Hypothalamus (tissue), 51 donors: ENCODE data around the gene CRACDL.
"Not testable (repeated sequence)": the region's sequence is repeated elsewhere in the genome, so short reads cannot be mapped to it uniquely, and the experiment has no call there.

Source experiments
- DNase-seq, 51 donors: peaks; one replicate each; lab custom pipeline; 2025; lab: John Stamatoyannopoulos, UW

Gene CRACDL

GRCh38 chr2:98763209-98763951, 172.6 kb downstream of the CRACDL start:
- DNase-seq = no peak

GRCh38 chr2:98761909-98762308, 174.1 kb downstream of the CRACDL start:
- no peak for DNase-seq

DNA sequence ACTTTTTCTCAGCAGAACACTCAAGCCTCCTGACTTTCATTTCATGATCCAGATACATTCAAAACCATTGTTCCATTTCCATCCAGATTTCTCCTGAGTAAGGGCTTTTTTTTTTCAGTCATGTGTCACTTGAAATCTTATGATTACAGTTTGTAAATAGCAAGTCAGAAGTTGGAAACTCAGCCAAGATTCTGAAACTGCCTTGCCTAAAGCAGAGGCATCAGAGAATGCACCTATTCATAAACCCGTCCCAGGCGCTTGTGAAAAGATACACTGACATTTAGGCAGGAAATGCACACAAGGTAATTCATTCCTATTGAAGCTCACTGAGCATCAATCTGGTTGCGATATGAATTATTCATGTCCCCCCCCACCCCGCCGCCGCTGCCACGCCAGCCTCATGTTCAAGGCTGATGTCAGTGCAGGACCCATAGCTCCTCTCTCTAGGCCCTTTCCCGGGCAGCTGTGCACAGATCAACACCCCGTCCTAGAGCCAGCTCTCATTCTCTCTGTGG, 174.7 kb downstream of the CRACDL start:
- peak in 7 of 51 donors; percentile 23 to 52 (median 37) for DNase-seq

- DNase-seq = no peak
Measured at GRCh38 chr2:98759827-98760625, 176.0 kb downstream of the CRACDL start.

DNA sequence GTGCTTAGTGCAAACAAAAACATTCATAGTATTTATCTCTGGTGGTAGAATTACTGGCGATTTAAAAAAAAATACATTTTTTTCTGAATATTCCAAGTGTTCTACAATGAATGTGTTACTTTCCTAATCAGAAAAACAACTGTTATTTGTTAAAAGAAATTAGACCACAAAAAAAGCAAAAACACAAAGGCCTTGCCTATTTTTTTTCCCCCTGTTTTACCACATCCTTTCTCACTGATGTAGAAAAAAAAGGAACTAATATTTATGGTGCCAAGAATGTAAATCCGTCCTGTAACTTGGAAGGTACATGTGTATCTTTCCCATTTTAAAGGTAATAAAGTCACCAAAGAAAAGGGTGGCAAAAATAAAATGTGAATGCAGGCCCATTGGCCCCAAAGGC, 176.7 kb downstream of the CRACDL start:
- DNase-seq = no peak

- peak in 20 of 51 donors; percentile 15 to 53 (median 32) for DNase-seq
Measured at GRCh38 chr2:98757904-98758421, 178.1 kb downstream of the CRACDL start.

DNA sequence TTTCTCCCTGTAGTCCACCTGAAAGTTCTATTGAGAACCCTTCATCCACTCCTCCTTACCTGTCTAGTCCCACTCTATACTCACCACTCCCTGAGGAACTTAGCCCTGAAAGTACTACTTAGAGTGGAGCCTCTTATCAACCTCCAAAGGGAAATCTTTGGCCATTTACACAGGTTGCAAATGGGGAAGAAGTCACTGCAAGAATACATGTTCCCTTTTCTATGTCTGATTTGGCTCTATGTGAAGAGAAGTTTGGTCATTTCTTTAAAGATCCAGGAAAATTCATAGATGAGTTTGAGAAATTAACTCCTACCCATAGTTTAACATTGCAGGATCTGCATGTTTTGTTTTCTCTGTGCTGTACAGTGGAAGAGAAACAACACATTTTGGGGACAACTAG, 182.2 kb downstream of the CRACDL start:
- DNase-seq = no peak

DNA sequence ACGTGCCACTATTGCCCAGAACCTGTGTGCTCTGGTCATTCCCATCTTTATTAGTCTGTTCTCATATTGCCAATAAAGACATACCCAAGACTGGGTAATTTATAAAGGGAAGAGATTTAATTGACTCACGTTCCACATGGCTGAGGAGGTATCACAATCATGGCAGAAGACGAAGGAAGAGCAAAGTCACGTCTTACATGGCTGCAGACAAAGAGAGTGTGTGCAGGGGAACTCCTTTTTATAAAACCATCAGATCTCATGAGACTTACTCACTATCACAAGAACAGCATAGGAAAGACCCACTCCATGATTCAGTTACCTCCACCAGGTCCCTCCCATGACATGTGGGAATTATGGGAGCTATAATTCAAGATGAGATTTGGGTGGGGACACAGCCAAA, 183.3 kb downstream of the CRACDL start:
- not testable (repeated sequence) for DNase-seq

DNA sequence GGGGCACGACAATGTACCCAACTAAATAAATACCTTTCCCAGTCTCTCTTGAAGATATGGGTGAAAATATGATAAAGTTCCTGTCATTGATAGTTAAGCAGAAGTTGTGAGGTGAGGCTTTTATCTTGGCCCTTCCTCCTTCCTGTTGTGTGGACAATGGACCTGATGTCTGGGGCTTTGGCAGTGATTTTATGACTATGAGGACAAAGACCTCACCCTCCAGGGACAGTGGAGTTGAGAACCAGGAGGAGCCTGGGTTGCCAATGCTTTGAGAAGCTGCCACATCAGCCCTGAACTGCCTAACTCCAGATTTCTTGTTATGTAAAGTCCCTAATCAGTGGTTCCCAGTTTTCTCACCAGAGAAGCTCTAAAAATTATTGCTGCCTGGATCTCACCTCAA, 184.3 kb downstream of the CRACDL start:
- no peak for DNase-seq

- DNase-seq = no peak
Measured at GRCh38 chr2:98750593-98751282, 185.3 kb downstream of the CRACDL start.

DNA sequence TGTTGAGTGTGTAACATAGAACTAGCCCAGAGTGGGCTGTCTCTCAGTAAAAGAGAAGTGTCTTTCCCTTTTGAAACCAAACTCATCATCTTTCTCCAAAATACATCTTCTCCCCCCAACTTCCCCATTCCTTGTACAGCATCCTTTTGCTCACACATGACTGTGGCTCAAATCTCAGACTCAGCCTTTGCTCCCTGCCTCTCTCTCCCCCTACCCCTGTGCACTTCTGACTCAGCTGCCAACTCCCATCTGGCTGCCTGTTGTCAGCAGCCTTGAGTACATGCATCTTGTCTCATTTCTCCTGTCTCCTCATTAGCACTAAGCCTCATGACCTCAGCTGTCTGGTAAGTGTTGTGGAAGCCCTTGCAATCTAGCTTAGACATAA, 187.0 kb downstream of the CRACDL start:
- peak in 7 of 51 donors; percentile 22 to 50 (median 29) for DNase-seq

- no peak for DNase-seq
Measured at GRCh38 chr2:98748292-98749065, 187.5 kb downstream of the CRACDL start.

GRCh38 chr2:98747888-98748287, 188.1 kb downstream of the CRACDL start:
- DNase-seq = no peak

DNA sequence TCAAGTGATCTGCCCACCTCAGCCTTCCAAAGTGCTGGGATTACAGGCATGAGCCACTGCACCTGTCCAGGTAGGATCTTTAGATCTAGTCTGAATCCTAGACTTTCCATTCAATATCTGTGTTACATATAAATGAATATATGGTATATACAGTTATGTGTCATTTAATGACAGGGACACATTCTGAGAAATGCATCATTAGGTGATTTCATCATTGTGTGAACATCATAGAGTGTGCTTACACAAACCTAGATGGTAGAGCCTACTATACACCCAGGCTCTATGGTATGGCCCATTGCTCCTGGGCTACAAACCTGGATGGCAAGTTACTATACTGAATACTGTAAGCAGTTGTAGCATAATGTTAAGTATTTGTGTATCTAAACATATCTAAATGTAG, 189.6 kb downstream of the CRACDL start:
- no peak for DNase-seq

DNA sequence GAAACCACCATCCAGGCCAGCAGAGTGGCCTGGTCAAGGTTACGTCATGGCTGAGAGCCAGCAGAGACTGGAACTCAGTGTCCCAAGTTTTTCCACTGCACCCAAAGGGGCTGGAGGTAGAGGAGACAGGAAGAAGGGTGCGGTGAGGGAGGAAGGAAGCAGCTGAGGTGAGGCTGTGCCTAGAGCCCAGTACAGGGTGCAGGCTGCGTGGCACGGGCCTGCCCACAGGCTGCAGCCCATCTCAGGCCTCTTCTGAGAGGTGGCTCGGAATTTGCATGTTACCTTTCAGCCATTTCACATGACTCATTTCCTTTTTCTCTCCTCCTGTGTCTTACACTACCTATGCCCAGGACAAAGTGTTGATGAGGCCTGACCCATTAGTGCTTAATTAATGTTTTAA, 191.4 kb downstream of the CRACDL start:
- no peak for DNase-seq
